Measurements from ENCODE around the gene SIPA1L2.

The SIPA1L2 gene

DNA sequence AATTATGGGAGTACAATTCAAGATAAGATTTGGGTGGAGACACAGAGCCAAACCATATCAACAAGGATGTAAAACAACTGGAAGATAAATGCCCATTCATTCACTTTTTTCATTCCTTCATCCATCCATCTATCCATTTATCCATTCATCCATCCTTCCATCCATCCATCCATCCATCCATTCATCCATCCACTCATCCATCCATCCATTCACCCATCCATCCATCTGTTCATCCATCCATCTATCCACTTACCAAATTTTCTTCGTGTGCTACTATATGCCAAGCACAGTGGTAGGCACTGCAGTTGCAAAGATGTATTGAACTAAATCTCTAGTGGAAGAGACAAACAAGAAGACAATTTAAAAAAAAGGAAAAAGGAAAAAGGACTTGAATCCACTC, 14.3 kb upstream of the SIPA1L2 start:
- Histone ChIP-seq H2AK5ac (ENCODE audit: low read length, severe bottlenecking) (no peak overlapping the region), H2BK5ac (ENCODE audit: low read depth, low read length, poor library complexity, severe bottlenecking) (no peak overlapping the region), H2AFZ (ENCODE audit: low read depth, low read length) (no peak overlapping the region), H3K18ac (ENCODE audit: low read depth in 1 of 2, low read length in 2 of 2) (no peak overlapping the region), H4K91ac (ENCODE audit: low read length) (no peak overlapping the region), H3K9ac (ENCODE audit: low read length) (no peak overlapping the region), H3K4ac (ENCODE audit: low read depth in 1 of 2, low read length in 2 of 2) (no peak overlapping the region), H3K14ac (ENCODE audit: low read length in 2 of 2) (no peak overlapping the region), H2BK15ac (ENCODE audit: low read depth, poor library complexity, severe bottlenecking) (no peak overlapping the region), H2BK12ac (ENCODE audit: low read length in 2 of 2) (no peak overlapping the region), H3K23ac (ENCODE audit: low read length in 2 of 2) (no peak overlapping the region), H3K4me2 (ENCODE audit: low read length, poor library complexity, severe bottlenecking) (no peak overlapping the region), H3K27me3 (ENCODE audit: control insufficient read depth in 1 of 2, insufficient read depth in 1 of 2, low read length in 2 of 2) (no peaks in the 10 kb centered on the region), H3K4me1 (ENCODE audit: control insufficient read depth, insufficient read depth, low read depth, low read length) (no peaks in the 10 kb centered on the region), H4K8ac (ENCODE audit: low read length) (no peak overlapping the region), H3K4me3 (ENCODE audit: insufficient read depth in 1 of 2, low read depth in 1 of 2, low read length in 2 of 2) (no peak overlapping the region), H2BK120ac (ENCODE audit: low read depth, low read length) (no peak overlapping the region), H3K36me3 (ENCODE audit: control insufficient read depth in 1 of 2, insufficient read depth in 2 of 2, low read depth in 1 of 2, low read length in 2 of 2) (no peaks in the 10 kb centered on the region), H3K9me3 (ENCODE audit: control insufficient read depth, low read length) (no peaks in the 10 kb centered on the region), H3K27ac (ENCODE audit: low read length, poor library complexity, severe bottlenecking) (no peak overlapping the region), H3K79me1 (replicated peaks; ENCODE audit: low read length, poor library complexity, severe bottlenecking) (no peaks in the 10 kb centered on the region)
- DNase-seq = no peak
- WGBS = 100% methylated on average over 1 of the region's 1 CpG

DNA sequence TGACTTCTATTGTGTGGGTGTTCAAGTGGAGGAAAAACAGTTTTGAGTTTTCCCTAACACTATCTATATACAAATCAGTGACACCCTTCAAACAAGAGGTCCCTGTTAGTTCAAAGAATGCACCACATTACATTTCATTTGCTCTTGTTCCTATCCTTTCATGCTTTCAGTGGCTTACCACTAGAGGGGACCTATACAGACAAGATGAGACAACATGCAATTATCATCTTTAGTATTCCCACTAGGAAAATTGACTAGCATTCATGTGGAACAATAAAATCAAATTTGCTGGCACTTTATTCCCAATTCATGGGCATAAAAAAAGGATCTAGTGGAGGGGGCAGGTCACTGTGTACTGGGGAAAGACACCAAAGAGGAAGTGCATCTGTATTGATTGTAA, 13.3 kb upstream of the SIPA1L2 start:
- no peak overlapping the region for H3K27ac ChIP-seq (ENCODE audit: low read length, poor library complexity, severe bottlenecking)
- DNase-seq = no peak
- H3K36me3 ChIP-seq (ENCODE audit: control insufficient read depth in 1 of 2, insufficient read depth in 2 of 2, low read depth in 1 of 2, low read length in 2 of 2) = no peaks in the 10 kb centered on the region
- no peak overlapping the region for H2AK5ac ChIP-seq (ENCODE audit: low read length, severe bottlenecking)
- H3K4ac ChIP-seq (ENCODE audit: low read depth in 1 of 2, low read length in 2 of 2) = no peak overlapping the region
- H3K79me1 ChIP-seq (replicated peaks; ENCODE audit: low read length, poor library complexity, severe bottlenecking) = no peaks in the 10 kb centered on the region
- H2BK120ac ChIP-seq (ENCODE audit: low read depth, low read length) = no peak overlapping the region
- no peak overlapping the region for H2AFZ ChIP-seq (ENCODE audit: low read depth, low read length)
- H4K8ac ChIP-seq (ENCODE audit: low read length) = no peak overlapping the region
- no peak overlapping the region for H3K14ac ChIP-seq (ENCODE audit: low read length in 2 of 2)
- H3K4me1 ChIP-seq (ENCODE audit: control insufficient read depth, insufficient read depth, low read depth, low read length) = no peaks in the 10 kb centered on the region
- H3K4me3 ChIP-seq (ENCODE audit: insufficient read depth in 1 of 2, low read depth in 1 of 2, low read length in 2 of 2) = no peak overlapping the region
- H3K23ac ChIP-seq (ENCODE audit: low read length in 2 of 2) = no peak overlapping the region
- no peaks in the 10 kb centered on the region for H3K27me3 ChIP-seq (ENCODE audit: control insufficient read depth in 1 of 2, insufficient read depth in 1 of 2, low read length in 2 of 2)
- H2BK15ac ChIP-seq (ENCODE audit: low read depth, poor library complexity, severe bottlenecking) = no peak overlapping the region
- no peak overlapping the region for H2BK12ac ChIP-seq (ENCODE audit: low read length in 2 of 2)
- no peaks in the 10 kb centered on the region for H3K9me3 ChIP-seq (ENCODE audit: control insufficient read depth, low read length)
- H3K18ac ChIP-seq (ENCODE audit: low read depth in 1 of 2, low read length in 2 of 2) = no peak overlapping the region
- no peak overlapping the region for H3K9ac ChIP-seq (ENCODE audit: low read length)
- H3K4me2 ChIP-seq (ENCODE audit: low read length, poor library complexity, severe bottlenecking) = no peak overlapping the region
- H2BK5ac ChIP-seq (ENCODE audit: low read depth, low read length, poor library complexity, severe bottlenecking) = no peak overlapping the region
- H4K91ac ChIP-seq (ENCODE audit: low read length) = no peak overlapping the region

DNA sequence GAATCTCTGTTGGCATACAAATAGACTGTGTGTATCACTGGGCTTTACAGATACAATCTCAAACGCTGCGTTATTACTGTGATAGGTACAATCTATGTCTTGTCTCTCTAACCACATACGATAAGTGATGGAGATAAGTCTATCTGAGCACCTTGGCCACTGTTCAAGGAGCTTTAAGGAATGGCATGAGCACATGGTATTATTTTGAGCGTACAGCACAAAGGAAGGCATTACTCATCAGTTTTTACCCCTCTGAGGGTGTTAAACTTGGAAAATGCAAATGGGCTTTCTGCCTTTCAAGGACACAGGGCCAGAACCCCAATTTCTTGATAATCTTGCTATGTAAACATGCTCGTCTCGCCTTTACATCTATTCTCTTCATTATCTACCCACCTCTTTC, 11.6 kb upstream of the SIPA1L2 start:
- Histone ChIP-seq H3K4me2 (ENCODE audit: low read length, poor library complexity, severe bottlenecking) (no peak overlapping the region), H2AK5ac (ENCODE audit: low read length, severe bottlenecking) (no peak overlapping the region), H2BK15ac (ENCODE audit: low read depth, poor library complexity, severe bottlenecking) (no peak overlapping the region), H3K23ac (ENCODE audit: low read length in 2 of 2) (no peak overlapping the region), H3K18ac (ENCODE audit: low read depth in 1 of 2, low read length in 2 of 2) (no peak overlapping the region), H2AFZ (ENCODE audit: low read depth, low read length) (no peak overlapping the region), H3K4me1 (ENCODE audit: control insufficient read depth, insufficient read depth, low read depth, low read length) (peaks cover 1% of the 10 kb centered on the region), H3K14ac (ENCODE audit: low read length in 2 of 2) (no peak overlapping the region), H3K4ac (ENCODE audit: low read depth in 1 of 2, low read length in 2 of 2) (no peak overlapping the region), H4K8ac (ENCODE audit: low read length) (no peak overlapping the region), H3K9me3 (ENCODE audit: control insufficient read depth, low read length) (no peaks in the 10 kb centered on the region), H3K4me3 (ENCODE audit: insufficient read depth in 1 of 2, low read depth in 1 of 2, low read length in 2 of 2) (no peak overlapping the region), H3K9ac (ENCODE audit: low read length) (no peak overlapping the region), H3K36me3 (ENCODE audit: control insufficient read depth in 1 of 2, insufficient read depth in 2 of 2, low read depth in 1 of 2, low read length in 2 of 2) (no peaks in the 10 kb centered on the region), H2BK12ac (ENCODE audit: low read length in 2 of 2) (no peak overlapping the region), H3K79me1 (replicated peaks; ENCODE audit: low read length, poor library complexity, severe bottlenecking) (no peaks in the 10 kb centered on the region), H2BK5ac (ENCODE audit: low read depth, low read length, poor library complexity, severe bottlenecking) (no peak overlapping the region), H3K27me3 (ENCODE audit: control insufficient read depth in 1 of 2, insufficient read depth in 1 of 2, low read length in 2 of 2) (no peaks in the 10 kb centered on the region), H2BK120ac (ENCODE audit: low read depth, low read length) (no peak overlapping the region), H3K27ac (ENCODE audit: low read length, poor library complexity, severe bottlenecking) (no peak overlapping the region), H4K91ac (ENCODE audit: low read length) (no peak overlapping the region)
- WGBS = 98% methylated on average over 3 of the region's 6 CpGs
- DNase-seq = no peak

DNA sequence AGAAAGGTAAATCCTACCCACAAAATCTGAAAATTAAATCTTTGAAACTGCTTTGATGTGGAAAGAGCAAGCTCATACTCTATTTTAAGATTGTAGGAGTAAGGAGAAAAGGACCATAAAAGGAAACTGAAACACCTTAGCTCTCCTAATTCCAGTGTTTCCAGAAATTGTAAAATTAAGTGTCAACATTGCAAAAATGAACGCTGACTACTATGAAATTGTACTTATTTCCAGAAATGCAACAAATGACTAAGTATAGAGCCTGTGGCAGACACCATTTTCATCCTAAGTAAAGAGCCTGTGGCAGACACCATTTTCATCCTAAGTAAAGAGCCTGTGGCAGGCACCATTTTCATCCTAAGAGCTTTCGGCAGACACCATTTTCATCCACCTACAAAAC, 6.9 kb upstream of the SIPA1L2 start:
- Histone ChIP-seq H3K23ac (ENCODE audit: low read length in 2 of 2) (no peak overlapping the region), H3K4me2 (ENCODE audit: low read length, poor library complexity, severe bottlenecking) (no peak overlapping the region), H3K79me1 (replicated peaks; ENCODE audit: low read length, poor library complexity, severe bottlenecking) (no peaks in the 10 kb centered on the region), H4K91ac (ENCODE audit: low read length) (no peak overlapping the region), H3K4me1 (ENCODE audit: control insufficient read depth, insufficient read depth, low read depth, low read length) (peaks cover 1% of the 10 kb centered on the region), H3K27me3 (ENCODE audit: control insufficient read depth in 1 of 2, insufficient read depth in 1 of 2, low read length in 2 of 2) (peaks cover 0 to 14% of the 10 kb centered on the region in 2 experiments), H2BK15ac (ENCODE audit: low read depth, poor library complexity, severe bottlenecking) (no peak overlapping the region), H2BK120ac (ENCODE audit: low read depth, low read length) (no peak overlapping the region), H2BK5ac (ENCODE audit: low read depth, low read length, poor library complexity, severe bottlenecking) (no peak overlapping the region), H3K36me3 (ENCODE audit: control insufficient read depth in 1 of 2, insufficient read depth in 2 of 2, low read depth in 1 of 2, low read length in 2 of 2) (no peaks in the 10 kb centered on the region), H3K27ac (ENCODE audit: low read length, poor library complexity, severe bottlenecking) (no peak overlapping the region), H3K9ac (ENCODE audit: low read length) (no peak overlapping the region), H2AFZ (ENCODE audit: low read depth, low read length) (no peak overlapping the region), H4K8ac (ENCODE audit: low read length) (no peak overlapping the region), H2AK5ac (ENCODE audit: low read length, severe bottlenecking) (no peak overlapping the region), H3K4ac (ENCODE audit: low read depth in 1 of 2, low read length in 2 of 2) (no peak overlapping the region), H2BK12ac (ENCODE audit: low read length in 2 of 2) (no peak overlapping the region), H3K14ac (ENCODE audit: low read length in 2 of 2) (no peak overlapping the region), H3K9me3 (ENCODE audit: control insufficient read depth, low read length) (no peaks in the 10 kb centered on the region), H3K4me3 (ENCODE audit: insufficient read depth in 1 of 2, low read depth in 1 of 2, low read length in 2 of 2) (no peak overlapping the region), H3K18ac (ENCODE audit: low read depth in 1 of 2, low read length in 2 of 2) (no peak overlapping the region)
- 100% methylated on average over 2 of the region's 2 CpGs for WGBS
- DNase-seq = no peak

Measured in mesenchymal stem cell (in vitro differentiated cells and primary cell).